CD8-positive, alpha-beta memory T cell (primary cell): Measurements from ENCODE around the gene KCND3. TPM values are rescaled to one million over a fixed set of nuclear protein-coding genes. Genes with fewer than 3 reads are reported as not detected.

Experiments
- CTCF ChIA-PET: fragments of 350-600 bp; sonication (Branson Sonifier 250); formaldehyde crosslinking; loops from one replicate; lab custom pipeline; 2021; ENCODE audit warnings: antibody characterized with exemption; lab: Charles Lee
- POLR2A ChIA-PET: fragments of 350-600 bp; sonication (Branson Sonifier 250); formaldehyde crosslinking; loops from one replicate; lab custom pipeline; 2021; ENCODE audit warnings: antibody characterized with exemption; lab: Charles Lee
- DNase-seq, 5 donors: peaks; one replicate each; pipeline versions ENCODE4 v3.0.0 to v3.0.0-alpha.2; 2020 to 2022; ENCODE audit warnings: mixed read lengths in 1 of 5
- H3K27ac ChIP-seq: one replicate; pipeline ENCODE4 v1.7.0; 2013; ENCODE audit warnings: low read depth, mild to moderate bottlenecking, low read length, moderate library complexity
- H3K27me3 ChIP-seq: 2 replicates; pipeline ENCODE4 v1.7.0; 2013; ENCODE audit warnings: low read length, mild to moderate bottlenecking; ENCODE audit not compliant: insufficient read depth, poor library complexity, severe bottlenecking
- H3K36me3 ChIP-seq: 2 replicates; pipeline ENCODE4 v1.7.0; 2013; ENCODE audit warnings: mild to moderate bottlenecking, low read length, moderate library complexity; ENCODE audit not compliant: insufficient read depth
- H3K4me1 ChIP-seq: 2 replicates; pipeline ENCODE4 v1.7.0; 2013; ENCODE audit warnings: mild to moderate bottlenecking, low read length, moderate library complexity; ENCODE audit not compliant: insufficient read depth
- H3K4me3 ChIP-seq: 2 replicates; pipeline ENCODE4 v1.7.0; 2013; ENCODE audit warnings: mild to moderate bottlenecking, low read length
- H3K9me3 ChIP-seq: 2 replicates; pipeline ENCODE4 v1.7.0; 2013; ENCODE audit warnings: mild to moderate bottlenecking, low read length
- H3K27ac Mint-ChIP-seq, 8 donors: one replicate each; pipeline ENCODE4 v1.8.0; 2020 to 2021; ENCODE audit warnings: mixed read lengths in 8 of 8, mild to moderate bottlenecking in 6 of 8, inconsistent platforms in 3 of 8, moderate library complexity in 3 of 8
- H3K27me3 Mint-ChIP-seq, 2 donors: one replicate each; pipeline ENCODE4 v1.8.0; 2020 to 2021; ENCODE audit warnings: mixed read lengths in 2 of 2, mild to moderate bottlenecking in 1 of 2, moderate library complexity in 1 of 2
- H3K36me3 Mint-ChIP-seq, 3 donors: one replicate each; pipeline ENCODE4 v1.8.0; 2020 to 2021; ENCODE audit warnings: mixed read lengths in 3 of 3, inconsistent platforms in 1 of 3, mild to moderate bottlenecking in 1 of 3
- H3K4me1 Mint-ChIP-seq, 3 donors: one replicate each; pipeline ENCODE4 v1.8.0; 2020 to 2021; ENCODE audit warnings: mixed read lengths in 3 of 3, inconsistent platforms in 1 of 3, mild to moderate bottlenecking in 1 of 3
- H3K4me3 Mint-ChIP-seq, 7 donors: one replicate each; pipeline ENCODE4 v1.8.0; 2020 to 2021; ENCODE audit warnings: mixed read lengths in 7 of 7, mild to moderate bottlenecking in 6 of 7, moderate library complexity in 4 of 7, inconsistent platforms in 2 of 7
- H3K9me3 Mint-ChIP-seq, 5 donors: one replicate each; pipeline ENCODE4 v1.8.0; 2020 to 2022; ENCODE audit warnings: mixed read lengths in 5 of 5, mild to moderate bottlenecking in 3 of 5, moderate library complexity in 2 of 5, inconsistent platforms in 1 of 5
- polyA plus RNA-seq: library from polyadenylated mRNA; unstranded; fragments of 300-500 nt; fragmentation: Illumina TruSeq; gene quantifications from one replicate; pipeline ENCODE4 v1.2.3, GENCODE V29; 2021
- total RNA-seq, 2 experiments: library from RNA; stranded (reverse); gene quantifications; one replicate each; pipeline ENCODE4 v1.2.3, GENCODE V29; 2021

Gene KCND3
- total and polyA plus RNA-seq, 3 experiments from 2014 or later: not detected

- Mint-ChIP-seq H3K27ac (no peak overlapping the region), H3K36me3 (no peaks in the 10 kb centered on the region), H3K4me1 (no peaks in the 10 kb centered on the region), H3K27me3 (peaks cover 3 to 17% of the 10 kb centered on the region in 2 donors), H3K4me3 (no peak overlapping the region), H3K9me3 (no peaks in the 10 kb centered on the region)
- ChIA-PET POLR2A (no interaction called here), CTCF (no interaction called here)
- Histone ChIP-seq H3K27ac (no peak overlapping the region), H3K4me3 (no peak overlapping the region), H3K36me3 (no peaks in the 10 kb centered on the region), H3K27me3 (no peaks in the 10 kb centered on the region), H3K9me3 (no peaks in the 10 kb centered on the region), H3K4me1 (no peaks in the 10 kb centered on the region)
- DNase-seq: no peak
Observed at GRCh38 chr1:111837393-111837792, 152.1 kb downstream of the KCND3 start.

- DNase-seq: no peak
- Histone ChIP-seq H3K4me1 (no peaks in the 10 kb centered on the region), H3K36me3 (no peaks in the 10 kb centered on the region), H3K9me3 (no peaks in the 10 kb centered on the region), H3K27ac (no peak overlapping the region), H3K4me3 (no peak overlapping the region), H3K27me3 (no peaks in the 10 kb centered on the region)
- Mint-ChIP-seq H3K9me3 (no peaks in the 10 kb centered on the region), H3K27ac (no peak overlapping the region), H3K36me3 (no peaks in the 10 kb centered on the region), H3K4me3 (no peak overlapping the region), H3K4me1 (no peaks in the 10 kb centered on the region), H3K27me3 (peaks cover 6 to 29% of the 10 kb centered on the region in 2 donors)
- CTCF ChIA-PET: no interaction called here
- POLR2A ChIA-PET: no interaction called here
Observed at GRCh38 chr1:111836111-111836510, 153.4 kb downstream of the KCND3 start.

GRCh38 chr1:111835514-111835913 lies 154.0 kb downstream of the KCND3 start:
- H3K4me3 Mint-ChIP-seq: no peak overlapping the region
- H3K36me3 Mint-ChIP-seq: no peaks in the 10 kb centered on the region
- CTCF ChIA-PET: no interaction called here

GRCh38 chr1:111834956-111835355 lies 154.5 kb downstream of the KCND3 start:
- peak overlapping the region in 1 of 8 donors; percentile 14 for H3K27ac Mint-ChIP-seq
- Histone ChIP-seq H3K4me3 (no peak overlapping the region), H3K27me3 (no peaks in the 10 kb centered on the region), H3K27ac (no peak overlapping the region), H3K4me1 (no peaks in the 10 kb centered on the region), H3K9me3 (no peaks in the 10 kb centered on the region), H3K36me3 (no peaks in the 10 kb centered on the region)
- H3K27me3 Mint-ChIP-seq: peaks cover 7 to 35% of the 10 kb centered on the region in 2 donors
- H3K36me3 Mint-ChIP-seq: no peaks in the 10 kb centered on the region
- ChIA-PET POLR2A (no interaction called here), CTCF (no interaction called here)
- no peak for DNase-seq
- no peaks in the 10 kb centered on the region for H3K9me3 Mint-ChIP-seq
- no peaks in the 10 kb centered on the region for H3K4me1 Mint-ChIP-seq
- no peak overlapping the region for H3K4me3 Mint-ChIP-seq

More at GRCh38 chr1:111835514-111835913, 154.0 kb downstream of the KCND3 start:
- H3K9me3 Mint-ChIP-seq: no peaks in the 10 kb centered on the region
- Histone ChIP-seq H3K4me3 (no peak overlapping the region), H3K9me3 (no peaks in the 10 kb centered on the region), H3K27ac (no peak overlapping the region), H3K36me3 (no peaks in the 10 kb centered on the region), H3K4me1 (no peaks in the 10 kb centered on the region), H3K27me3 (no peaks in the 10 kb centered on the region)
- DNase-seq: no peak
- no peaks in the 10 kb centered on the region for H3K4me1 Mint-ChIP-seq
- no peak overlapping the region for H3K27ac Mint-ChIP-seq
- POLR2A ChIA-PET: no interaction called here
- peaks cover 7 to 32% of the 10 kb centered on the region in 2 donors for H3K27me3 Mint-ChIP-seq

- Mint-ChIP-seq H3K9me3 (no peaks in the 10 kb centered on the region), H3K36me3 (no peaks in the 10 kb centered on the region), H3K27me3 (peaks cover 9 to 51% of the 10 kb centered on the region in 2 donors), H3K4me3 (no peak overlapping the region), H3K27ac (no peak overlapping the region), H3K4me1 (no peaks in the 10 kb centered on the region)
- no peaks in the 10 kb centered on the region for H3K27me3 ChIP-seq
- H3K4me3 ChIP-seq: no peak overlapping the region
- POLR2A ChIA-PET: interaction anchor here (0.6 kb wide), 1 partner anchor 17 kb away, joined by 3 read pairs; no protein-coding TSS in a partner anchor
- H3K4me1 ChIP-seq: no peaks in the 10 kb centered on the region
- CTCF ChIA-PET: no interaction called here
- H3K9me3 ChIP-seq: no peaks in the 10 kb centered on the region
- no peak overlapping the region for H3K27ac ChIP-seq
- no peak for DNase-seq
- H3K36me3 ChIP-seq: no peaks in the 10 kb centered on the region
Observed at GRCh38 chr1:111833334-111833733, 156.1 kb downstream of the KCND3 start.

GRCh38 chr1:111832521-111833155 lies 156.8 kb downstream of the KCND3 start:
- Mint-ChIP-seq H3K36me3 (no peaks in the 10 kb centered on the region), H3K9me3 (no peaks in the 10 kb centered on the region), H3K27me3 (peaks cover 10 to 54% of the 10 kb centered on the region in 2 donors), H3K4me1 (no peaks in the 10 kb centered on the region), H3K27ac (no peak overlapping the region), H3K4me3 (no peak overlapping the region)
- no peaks in the 10 kb centered on the region for H3K9me3 ChIP-seq
- no peaks in the 10 kb centered on the region for H3K36me3 ChIP-seq
- CTCF ChIA-PET: no interaction called here
- H3K4me1 ChIP-seq: no peaks in the 10 kb centered on the region
- POLR2A ChIA-PET: no interaction called here
- H3K4me3 ChIP-seq: no peak overlapping the region
- H3K27ac ChIP-seq: no peak overlapping the region
- H3K27me3 ChIP-seq: no peaks in the 10 kb centered on the region
- no peak for DNase-seq

- ChIA-PET CTCF (no interaction called here), POLR2A (no interaction called here)
- H3K4me3 ChIP-seq: no peak overlapping the region
- no peaks in the 10 kb centered on the region for H3K36me3 ChIP-seq
- no peak overlapping the region for H3K27ac ChIP-seq
- H3K27ac Mint-ChIP-seq: peak overlapping the region in 1 of 8 donors; percentile 4
- H3K36me3 Mint-ChIP-seq: no peaks in the 10 kb centered on the region
- no peaks in the 10 kb centered on the region for H3K4me1 ChIP-seq
- H3K27me3 Mint-ChIP-seq: peaks cover 14 to 56% of the 10 kb centered on the region in 2 donors
- H3K27me3 ChIP-seq: no peaks in the 10 kb centered on the region
- H3K9me3 ChIP-seq: no peaks in the 10 kb centered on the region
- no peaks in the 10 kb centered on the region for H3K9me3 Mint-ChIP-seq
- no peak overlapping the region for H3K4me3 Mint-ChIP-seq
- H3K4me1 Mint-ChIP-seq: no peaks in the 10 kb centered on the region
- DNase-seq: no peak
Observed at GRCh38 chr1:111831153-111831552, 158.3 kb downstream of the KCND3 start.

GRCh38 chr1:111827946-111828345 lies 161.5 kb downstream of the KCND3 start:
- H3K36me3 ChIP-seq: no peaks in the 10 kb centered on the region
- DNase-seq: no peak
- ChIA-PET POLR2A (no interaction called here), CTCF (no interaction called here)
- H3K27me3 Mint-ChIP-seq: peaks cover 16 to 70% of the 10 kb centered on the region in 2 donors
- no peaks in the 10 kb centered on the region for H3K27me3 ChIP-seq
- no peak overlapping the region for H3K4me3 ChIP-seq
- no peak overlapping the region for H3K4me3 Mint-ChIP-seq
- H3K36me3 Mint-ChIP-seq: no peaks in the 10 kb centered on the region
- peaks cover 0 to 9% (median 5%) of the 10 kb centered on the region in 5 donors for H3K9me3 Mint-ChIP-seq
- H3K9me3 ChIP-seq: no peaks in the 10 kb centered on the region
- no peaks in the 10 kb centered on the region for H3K4me1 Mint-ChIP-seq
- no peak overlapping the region for H3K27ac ChIP-seq
- H3K27ac Mint-ChIP-seq: no peak overlapping the region
- H3K4me1 ChIP-seq: no peaks in the 10 kb centered on the region
